ENCODE data around the gene CLSTN2. TPM values are rescaled to one million over a fixed set of nuclear protein-coding genes. Genes with fewer than 3 reads are reported as not detected.
A peak's percentile ranks its signal among the peaks of the same experiment; 100 is the strongest.

CLSTN2 gene
- total and polyA plus RNA-seq, 2 of the 8 experiments (the other 6 are each of a cell fraction or from before 2014, with no cell fraction given) = 0.39 to 0.52 TPM

- Histone ChIP-seq H4K91ac (replicated peaks; ENCODE audit: insufficient read length, low read length) (peak overlapping the region; percentile 78), H3K79me1 (ENCODE audit: low read depth, low read length) (no peaks in the 10 kb centered on the region), H3K18ac (ENCODE audit: extremely low read depth, low read length) (peak overlapping the region; percentile 96), H3K23me2 (ENCODE audit: low read depth, low read length) (no peaks in the 10 kb centered on the region), H2AFZ (ENCODE audit: low read length) (no peak overlapping the region), H2BK20ac (ENCODE audit: low read length) (peak overlapping the region; percentile 91), H3K9ac (replicated peaks in 1 of 4; ENCODE audit: extremely low read depth in 1 of 4, low read depth in 3 of 4, low read length in 3 of 4) (no peak overlapping the region), H3K4me2 (ENCODE audit: insufficient read depth in 1 of 2, low read depth in 2 of 2, low read length in 2 of 2) (peak overlapping the region; percentile 52 to 56), H4K8ac (ENCODE audit: extremely low read depth, insufficient read depth, low read length) (no peak overlapping the region), H4K20me1 (replicated peaks in 1 of 2; ENCODE audit: control insufficient read depth in 1 of 2, insufficient read depth in 2 of 2, low read length in 2 of 2) (no peaks in the 10 kb centered on the region), H3K9me3 (ENCODE audit: insufficient read depth in 2 of 2, low read depth in 1 of 2, low read length in 1 of 2) (no peaks in the 10 kb centered on the region), H3K14ac (ENCODE audit: insufficient read length) (no peak overlapping the region), H2BK120ac (replicated peaks; ENCODE audit: low read depth, low read length) (peak overlapping the region; percentile 87), H2BK15ac (ENCODE audit: low read length) (no peak overlapping the region), H3K4ac (replicated peaks; ENCODE audit: insufficient read length, low read depth, low read length) (peak overlapping the region; percentile 50), H3K79me2 (ENCODE audit: control insufficient read depth in 1 of 2, insufficient read depth in 2 of 2, low read length in 2 of 2) (no peaks in the 10 kb centered on the region), H3K23ac (ENCODE audit: insufficient read length) (no peak overlapping the region), H4K5ac (ENCODE audit: insufficient read length, low read depth, low read length) (peak overlapping the region; percentile 82), H3K27ac (ENCODE audit: low read depth, low read length) (no peak overlapping the region), H3K36me3 (ENCODE audit: control insufficient read depth in 2 of 4, insufficient read depth in 4 of 4, low read length in 3 of 4) (no peaks in the 10 kb centered on the region), H2BK12ac (ENCODE audit: low read depth, low read length) (peak overlapping the region; percentile 98; the same call in 1 of the 2 replicates), H3K4me1 (replicated peaks in 1 of 4; ENCODE audit: control insufficient read depth in 3 of 4, insufficient read depth in 4 of 4, low read length in 3 of 4) (peaks cover 11 to 30% (median 26%) of the 10 kb centered on the region in 4 experiments), H2AK5ac (ENCODE audit: low read depth, low read length) (0 out of 2 replicates have a peak overlapping the region, but pooled peaks have one; percentile 1), H3K56ac (replicated peaks; ENCODE audit: insufficient read length, low read depth, low read length) (no peak overlapping the region), H2BK5ac (ENCODE audit: low read depth, low read length) (peak overlapping the region; percentile 98; the same call in 1 of the 2 replicates), H3K4me3 (ENCODE audit: extremely low read depth in 1 of 4, insufficient read depth in 2 of 4, low read depth in 3 of 4, low read length in 4 of 4) (peak overlapping the region in 2 of 4 experiments; percentile 0 to 17; a peak in 1 of 8 replicates), H3K27me3 (replicated peaks in 1 of 4; ENCODE audit: control insufficient read depth in 3 of 4, extremely low read depth in 1 of 4, insufficient read depth in 3 of 4, low read length in 3 of 4) (peaks cover 0 to 2% (median 0%) of the 10 kb centered on the region in 4 experiments; a peak in 1 of 7 replicates)
- CTCF ChIA-PET (ENCODE audit: partially characterized antibody) = interaction anchor here (0.7 to 3.2 kb wide), 6 partner anchors 9 to 75 kb away, joined by 3 to 20 read pairs (median 4); no protein-coding TSS in a partner anchor
- 16% methylated on average over 5 of the region's 5 CpGs; no CpG with 5 or more reads in 1 of the 2 experiments for WGBS, 2 experiments (ENCODE audit: extremely low coverage in 1 of 2, insufficient coverage in 1 of 2, insufficient read length in 1 of 2, insufficient replicate concordance in 2 of 2, low coverage in 1 of 2, low lambda C conversion rate in 2 of 2, missing lambda C conversion rate in 1 of 2)
- POLR2A ChIA-PET (ENCODE audit: partially characterized antibody) = no interaction called here
- DNase-seq (ENCODE audit: low read depth in 1 of 2, low spot score in 2 of 2) = peak in 1 of 2 experiments; percentile 50
- FAIRE-seq = peak; percentile 57
- TF ChIP-seq RFX5 (IDR thresholded peaks at IDR 0.05; ENCODE audit: borderline replicate concordance, low read depth, low read length) (no peak), SUZ12 (IDR thresholded peaks at IDR 0.05; ENCODE audit: low read length) (no peak), SIN3A (conservative IDR thresholded peaks at IDR 0.05 in 1 of 2, IDR thresholded peaks at IDR 0.05 in 1 of 2; ENCODE audit: low read depth in 1 of 2, low read length in 2 of 2) (no peak), NRF1 (IDR thresholded peaks at IDR 0.05; ENCODE audit: low read depth, low read length) (no peak), ASH2L (IDR thresholded peaks at IDR 0.05; ENCODE audit: low read length) (no peak), GABPA (IDR thresholded peaks at IDR 0.05; ENCODE audit: borderline replicate concordance, insufficient read depth, low read length) (no peak), NANOG (IDR thresholded peaks at IDR 0.05; ENCODE audit: insufficient read depth, low read depth, low read length, poor library complexity, severe bottlenecking) (peak; percentile 77), EP300 (IDR thresholded peaks at IDR 0.05; ENCODE audit: borderline replicate concordance in 1 of 2, low read depth in 2 of 2, low read length in 2 of 2) (no peak), POU5F1 (IDR thresholded peaks at IDR 0.05; ENCODE audit: low read depth, low read length) (peak; percentile 55; the same call in 1 of the 2 replicates)
- TF ChIP-seq, protein P1, sequence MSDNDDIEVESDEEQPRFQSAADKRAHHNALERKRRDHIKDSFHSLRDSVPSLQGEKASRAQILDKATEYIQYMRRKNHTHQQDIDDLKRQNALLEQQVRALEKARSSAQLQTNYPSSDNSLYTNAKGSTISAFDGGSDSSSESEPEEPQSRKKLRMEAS (IDR thresholded peaks at IDR 0.05) = no peak
These were observed 269.4 kb downstream of the CLSTN2 start for GRCh38 chr3:140204271-140204984.

Data from H1 (cell line).